Pulmonary artery endothelial cell (primary cell): ENCODE data around the gene PCDHB8. TPM values are rescaled to one million over a fixed set of nuclear protein-coding genes. Genes with fewer than 3 reads are reported as not detected.
"Not testable (repeated sequence)": the region's sequence is repeated elsewhere in the genome, so short reads cannot be mapped to it uniquely, and the experiment has no call there.

Source experiments
- DNase-seq: peaks from one replicate; pipeline ENCODE4 v3.0.0-alpha.2; 2011; ENCODE audit warnings: low read depth, low spot score
- total RNA-seq: library from RNA; depleted of rRNA; stranded (reverse); fragments of >200 nt; gene quantifications from 2 replicates; pipeline ENCODE4 v1.2.3, GENCODE V29; 2014

The PCDHB8 gene
- total RNA-seq, 1 donor from 2014 or later, result 0.07 TPM

DNA sequence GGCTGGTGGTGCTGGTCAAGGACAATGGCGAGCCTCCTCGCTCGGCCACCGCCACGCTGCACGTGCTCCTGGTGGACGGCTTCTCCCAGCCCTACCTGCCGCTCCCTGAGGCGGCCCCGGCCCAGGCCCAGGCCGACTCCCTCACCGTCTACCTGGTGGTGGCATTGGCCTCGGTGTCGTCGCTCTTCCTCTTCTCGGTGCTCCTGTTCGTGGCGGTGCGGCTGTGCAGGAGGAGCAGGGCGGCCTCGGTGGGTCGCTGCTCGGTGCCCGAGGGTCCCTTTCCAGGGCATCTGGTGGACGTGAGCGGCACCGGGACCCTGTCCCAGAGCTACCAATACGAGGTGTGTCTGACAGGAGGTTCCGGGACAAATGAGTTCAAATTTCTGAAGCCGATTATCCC lies 47.8 kb downstream of the PCDHB8 start:
- DNase-seq, result not testable (repeated sequence)

Other genes with a start within 250 kb of the PCDHB8 start
- gene PCDHAC2, start 211.3 kb upstream of the PCDHB8 start, total RNA-seq, result 2.0 and 2.5 TPM in 2 replicates
- gene PCDHB1, start 126.4 kb upstream of the PCDHB8 start, total RNA-seq, result not detected in 2 replicates
- 1.4 and 2.9 TPM in 2 replicates for gene PCDHB2, start 83.2 kb upstream of the PCDHB8 start, total RNA-seq
- gene PCDHB3, start 77.3 kb upstream of the PCDHB8 start, total RNA-seq, result 0.20 and 0.35 TPM in 2 replicates
- gene PCDHB4, start 56.0 kb upstream of the PCDHB8 start, total RNA-seq, result 0.04 and 0.07 TPM in 2 replicates
- gene PCDHB5, start 42.6 kb upstream of the PCDHB8 start, total RNA-seq, result 0.39 and 0.53 TPM in 2 replicates
- 0.04 and 0.07 TPM in 2 replicates for gene PCDHB6, start 27.7 kb upstream of the PCDHB8 start, total RNA-seq
- gene PCDHB7, start 5.1 kb upstream of the PCDHB8 start, total RNA-seq, result 0.28 and 0.40 TPM in 2 replicates
- under 0.01 and 0.13 TPM in 2 replicates for gene PCDHB16, start 4.6 kb downstream of the PCDHB8 start, total RNA-seq
- 0.04 and 0.07 TPM in 2 replicates for gene PCDHB9, start 9.4 kb downstream of the PCDHB8 start, total RNA-seq
- 0.33 and 0.46 TPM in 2 replicates for gene PCDHB10, start 14.6 kb downstream of the PCDHB8 start, total RNA-seq
- gene PCDHB11, start 21.8 kb downstream of the PCDHB8 start, total RNA-seq, result 0.13 and 0.25 TPM in 2 replicates
- gene PCDHB12, start 30.9 kb downstream of the PCDHB8 start, total RNA-seq, result 0.21 and 0.33 TPM in 2 replicates
- 0.33 and 0.99 TPM in 2 replicates for gene PCDHB13, start 36.1 kb downstream of the PCDHB8 start, total RNA-seq
- 0.53 and 0.78 TPM in 2 replicates for gene PCDHB14, start 45.6 kb downstream of the PCDHB8 start, total RNA-seq
- 0.26 and 0.95 TPM in 2 replicates for gene PCDHB15, start 67.6 kb downstream of the PCDHB8 start, total RNA-seq
- 0.13 and 0.32 TPM in 2 replicates for gene SLC25A2, start 126.3 kb downstream of the PCDHB8 start, total RNA-seq
- 70.7 and 109 TPM in 2 replicates for gene TAF7, start 143.0 kb downstream of the PCDHB8 start, total RNA-seq
- gene PCDHGA1, start 152.7 kb downstream of the PCDHB8 start, total RNA-seq, result 0.20 and 0.28 TPM in 2 replicates
- 0.79 and 0.92 TPM in 2 replicates for gene PCDHGA2, start 161.0 kb downstream of the PCDHB8 start, total RNA-seq
- gene PCDHGA3, start 166.0 kb downstream of the PCDHB8 start, total RNA-seq, result 0.21 and 0.26 TPM in 2 replicates
- gene PCDHGB1, start 172.3 kb downstream of the PCDHB8 start, total RNA-seq, result 0.59 and 0.63 TPM in 2 replicates
- 2.0 and 3.5 TPM in 2 replicates for gene PCDHGA4, start 177.2 kb downstream of the PCDHB8 start, total RNA-seq
- gene PCDHGB2, start 182.2 kb downstream of the PCDHB8 start, total RNA-seq, result 1.3 TPM in 2 replicates
- gene PCDHGA5, start 186.4 kb downstream of the PCDHB8 start, total RNA-seq, result 0.35 and 0.40 TPM in 2 replicates
- gene PCDHGB3, start 192.5 kb downstream of the PCDHB8 start, total RNA-seq, result 1.3 and 1.6 TPM in 2 replicates
- 1.3 and 1.4 TPM in 2 replicates for gene PCDHGA6, start 196.1 kb downstream of the PCDHB8 start, total RNA-seq
- gene PCDHGA7, start 205.0 kb downstream of the PCDHB8 start, total RNA-seq, result 0.59 and 0.95 TPM in 2 replicates
- gene PCDHGB4, start 209.9 kb downstream of the PCDHB8 start, total RNA-seq, result 9.3 and 12.4 TPM in 2 replicates
- gene PCDHGA8, start 214.8 kb downstream of the PCDHB8 start, total RNA-seq, result 0.46 and 0.95 TPM in 2 replicates
- 8.7 and 12.3 TPM in 2 replicates for gene PCDHGB5, start 220.2 kb downstream of the PCDHB8 start, total RNA-seq
- 1.2 and 1.8 TPM in 2 replicates for gene PCDHGA9, start 225.0 kb downstream of the PCDHB8 start, total RNA-seq
- gene PCDHGB6, start 230.2 kb downstream of the PCDHB8 start, total RNA-seq, result 2.0 and 2.1 TPM in 2 replicates
- 3.1 and 4.0 TPM in 2 replicates for gene PCDHGA10, start 235.2 kb downstream of the PCDHB8 start, total RNA-seq
- gene PCDHGB7, start 239.9 kb downstream of the PCDHB8 start, total RNA-seq, result 4.8 and 6.1 TPM in 2 replicates
- gene PCDHGA11, start 243.3 kb downstream of the PCDHB8 start, total RNA-seq, result 8.7 and 11.1 TPM in 2 replicates